GM12878 (cell line): ENCODE data around the gene DIPK1A. TPM values are rescaled to one million over a fixed set of nuclear protein-coding genes. Genes with fewer than 3 reads are reported as not detected.

Source experiments
- ATAC-seq: fragments of 200-7000 bp; cut with Tn5 transposase; 3 replicates; pipeline ENCODE4 v1.9.1; 2020; ENCODE audit warnings: mild to moderate bottlenecking, moderate library complexity
- BruUV-seq: library from RNA; stranded (reverse); fragments of 400-500 nt; replicated peaks from 2 replicates; lab custom pipeline; 2021; lab: Mats Ljungman, UMichigan
- CTCF ChIA-PET: fragments of 300-600 bp; sonication (Branson Sonifier 250); formaldehyde crosslinking; extraction: SDS; loops from one replicate; lab custom pipeline; 2021; ENCODE audit warnings: inconsistent platforms; lab: Yijun Ruan, JAX
- POLR2A ChIA-PET: fragments of 350-600 bp; formaldehyde crosslinking; extraction: SDS; loops from one replicate; lab custom pipeline; 2021; ENCODE audit warnings: inconsistent platforms; lab: Charles Lee
- RAD21 ChIA-PET: fragments of 300-600 bp; sonication (Branson Sonifier 250); formaldehyde crosslinking; loops from one replicate; lab custom pipeline; 2023; ENCODE audit warnings: antibody characterized with exemption; ENCODE audit not compliant: unreplicated experiment; lab: Charles Lee
- SMC1A ChIA-PET: fragments of 300-600 bp; sonication (Branson Sonifier 250); formaldehyde crosslinking; loops from one replicate; lab custom pipeline; 2023; ENCODE audit not compliant: unreplicated experiment, uncharacterized antibody; lab: Charles Lee
- DNase-seq: peaks from one replicate; pipeline ENCODE4 v3.0.0-alpha.2; 2011; ENCODE audit warnings: low read depth, low spot score
- FAIRE-seq: peaks from 3 replicates; lab custom pipeline; 2011; peaks lifted over from hg19 to GRCh38; lab: Jason Lieb, UNC
- H2AFZ ChIP-seq: 2 replicates; pipeline ENCODE4 v1.6.0; 2011; ENCODE audit warnings: low read depth, low read length, control low read depth; ENCODE audit not compliant: control insufficient read depth
- H3K27ac ChIP-seq: 2 replicates; pipeline ENCODE4 v1.5.1; 2011; ENCODE audit warnings: control low read depth; ENCODE audit not compliant: control insufficient read depth, insufficient read depth
- H3K27me3 ChIP-seq, 2 experiments: replicated peaks in 1 of 2; 2 replicates each; pipeline versions ENCODE4 v1.6.0 to v1.6.1; 2011; ENCODE audit warnings: low read length in 1 of 2; ENCODE audit not compliant: control insufficient read depth in 2 of 2, insufficient read depth in 2 of 2
- H3K36me3 ChIP-seq, 2 experiments: 2 replicates each; pipeline ENCODE4 v1.5.1; 2011; ENCODE audit warnings: low read length in 1 of 2; ENCODE audit not compliant: control insufficient read depth in 2 of 2, insufficient read depth in 2 of 2
- H3K4me1 ChIP-seq: 2 replicates; pipeline ENCODE4 v1.6.1; 2011; ENCODE audit warnings: mild to moderate bottlenecking, low read length, moderate library complexity, mixed read lengths; ENCODE audit not compliant: control insufficient read depth, insufficient read depth
- H3K4me2 ChIP-seq: 2 replicates; pipeline ENCODE4 v1.6.0; 2011; ENCODE audit warnings: control low read depth; ENCODE audit not compliant: control insufficient read depth, insufficient read depth
- H3K4me3 ChIP-seq: fragments of 200-600 bp; sonication (generic); 2 replicates; pipeline ENCODE4 v1.5.1; 2016
- H3K79me2 ChIP-seq: 2 replicates; pipeline ENCODE4 v1.6.0; 2011; ENCODE audit warnings: low read length; ENCODE audit not compliant: control insufficient read depth, insufficient read depth
- H3K9ac ChIP-seq: 2 replicates; pipeline ENCODE4 v1.8.0; 2011; ENCODE audit warnings: low read length, control low read depth, mixed read lengths; ENCODE audit not compliant: control insufficient read depth, insufficient read depth
- H3K9me3 ChIP-seq: replicated peaks from 3 replicates; pipeline ENCODE4 v1.5.1; 2011; ENCODE audit warnings: mild to moderate bottlenecking, low read length; ENCODE audit not compliant: control insufficient read depth, insufficient read depth
- H4K20me1 ChIP-seq: 2 replicates; pipeline ENCODE4 v1.6.0; 2011; ENCODE audit not compliant: control insufficient read depth, insufficient read depth
- BCL3 ChIP-seq: IDR thresholded peaks from 2 replicates; pipeline ENCODE4 v1.6.1; 2011; ENCODE audit warnings: borderline replicate concordance, low read depth, mild to moderate bottlenecking, moderate library complexity, low read length; ENCODE audit not compliant: insufficient read depth, poor library complexity, severe bottlenecking
- CHD1 ChIP-seq: IDR thresholded peaks from 2 replicates; pipeline ENCODE4 v1.6.1; 2012; ENCODE audit warnings: low read depth, low read length, improper control_type of control experiment
- CTCF ChIP-seq, 3 experiments: IDR thresholded peaks in 2 of 3; conservative IDR thresholded peaks in 1 of 3; 2 replicates each; pipeline ENCODE4 v1.5.1; 2011; ENCODE audit warnings: low read depth in 3 of 3, low read length in 3 of 3, mild to moderate bottlenecking in 3 of 3, control low read depth in 2 of 3, moderate library complexity in 2 of 3, inconsistent platforms in 1 of 3, mixed read lengths in 1 of 3; ENCODE audit not compliant: control insufficient read depth in 2 of 3, insufficient read depth in 1 of 3; ENCODE audit errors: extremely low read depth in 1 of 3
- E2F4 ChIP-seq: IDR thresholded peaks from 2 replicates; pipeline ENCODE4 v1.6.1; 2012; ENCODE audit warnings: low read depth, low read length, improper control_type of control experiment
- IKZF2 ChIP-seq, 2 experiments: fragments of 450-650 bp; IDR thresholded peaks; 2 replicates each; pipeline ENCODE4 v1.6.1; 2017; ENCODE audit warnings: mild to moderate bottlenecking in 2 of 2, moderate library complexity in 2 of 2
- IRF3 ChIP-seq: fragments of 450-650 bp; IDR thresholded peaks from 2 replicates; pipeline ENCODE4 v1.6.1; 2014; ENCODE audit warnings: mild to moderate bottlenecking
- IRF5 ChIP-seq: fragments of 450-650 bp; IDR thresholded peaks from 2 replicates; pipeline ENCODE4 v1.6.1; 2017; ENCODE audit warnings: borderline replicate concordance
- LARP7 ChIP-seq: fragments of 450-650 bp; IDR thresholded peaks from 2 replicates; pipeline ENCODE4 v1.6.1; 2017; ENCODE audit warnings: mild to moderate bottlenecking
- MEF2B ChIP-seq: fragments of 450-650 bp; IDR thresholded peaks from 2 replicates; pipeline ENCODE4 v1.6.1; 2018; ENCODE audit warnings: mild to moderate bottlenecking, moderate library complexity; ENCODE audit not compliant: partially characterized antibody, poor library complexity, severe bottlenecking
- PBX3 ChIP-seq: IDR thresholded peaks from 2 replicates; pipeline ENCODE4 v1.6.1; 2011; ENCODE audit warnings: mild to moderate bottlenecking, low read depth, low read length, moderate library complexity; ENCODE audit not compliant: insufficient replicate concordance
- POLR2AphosphoS2 ChIP-seq: IDR thresholded peaks from 2 replicates; pipeline ENCODE4 v1.6.1; 2011; ENCODE audit warnings: low read depth, mild to moderate bottlenecking, low read length, improper control_type of control experiment, moderate library complexity
- STAT1 ChIP-seq: fragments of 450-650 bp; conservative IDR thresholded peaks from 2 replicates; pipeline ENCODE4 v1.6.1; 2014; ENCODE audit warnings: antibody characterized with exemption, mild to moderate bottlenecking
- TBL1XR1 ChIP-seq: IDR thresholded peaks from 2 replicates; pipeline ENCODE4 v1.6.1; 2012; ENCODE audit warnings: low read depth, low read length, improper control_type of control experiment
- YBX1 ChIP-seq: fragments of 450-650 bp; IDR thresholded peaks from 2 replicates; pipeline ENCODE4 v1.6.1; 2016; ENCODE audit warnings: antibody characterized with exemption
- ZNF207 ChIP-seq: fragments of 450-650 bp; IDR thresholded peaks from 2 replicates; pipeline ENCODE4 v1.6.1; 2014; ENCODE audit warnings: antibody characterized with exemption, mild to moderate bottlenecking, borderline replicate concordance
- ZNF384 ChIP-seq: IDR thresholded peaks from 2 replicates; pipeline ENCODE4 v1.6.1; 2012; ENCODE audit warnings: low read depth, mild to moderate bottlenecking, low read length, improper control_type of control experiment, borderline replicate concordance
- WGBS: methylation state at CpG from one replicate; pipeline ENCODE4 v1.1.6; 2016; ENCODE audit warnings: low lambda C conversion rate; ENCODE audit not compliant: insufficient replicate concordance, insufficient coverage; ENCODE audit errors: missing lambda C conversion rate; 5-methylcytosine and 5-hydroxymethylcytosine counted together
- in situ Hi-C: fragments of 300-500 bp; cut with MboI; formaldehyde crosslinking; loops from 9 replicates; pipeline ENCODE4 v1.14.3; 2018; ENCODE audit warnings: mixed read lengths
- intact Hi-C: fragments of 100-400 bp; cut with micrococcal nuclease; formaldehyde crosslinking; loops from one replicate; pipeline ENCODE4 v1.14.2; 2022; ENCODE audit not compliant: unreplicated experiment
- polyA plus RNA-seq, 11 experiments: library from polyadenylated mRNA; depleted of rRNA in 4 of 11; unstranded in 6 of 11; stranded (reverse) in 5 of 11; fragments of >200 nt; fragmentation: Nextera tagmentation in 4 of 11; fragmentation: Illumina TruSeq in 1 of 11; extraction: Ambion mirVana in 4 of 11; extraction: Trizol in 1 of 11; gene quantifications; 1 replicate in 1 of 11; 2 replicates in 10 of 11; pipeline versions ENCODE4 v1.2.1 to v1.2.3, GENCODE V29; 2011 to 2016; ENCODE audit warnings: inconsistent platforms in 2 of 11, missing spikeins in 2 of 11, low read depth in 1 of 11
- total RNA-seq, 4 experiments: library from RNA; depleted of rRNA in 3 of 4; stranded (reverse); fragments of >200 nt in 3 of 4; fragmentation: Illumina TruSeq in 1 of 4; extraction: Trizol in 1 of 4; gene quantifications; 2 replicates each; pipeline versions ENCODE4 v1.2.1 to v1.2.3, GENCODE V29; 2013 to 2021

The DIPK1A gene
- total and polyA plus RNA-seq, 10 of the 15 experiments (the other 5 are each of a cell fraction or from before 2014, with no cell fraction given) = 4.9 to 15.0 (median 9.7) TPM

GRCh38 chr1:92870591-92870990, 90.7 kb downstream of the DIPK1A start:
- ChIA-PET RAD21 (no interaction called here), SMC1A (interaction anchor here (0.5 to 1.3 kb wide), 2 partner anchors 124 to 215 kb away, joined by 3 read pairs; no protein-coding TSS in a partner anchor), CTCF (interaction anchor here (0.6 to 4.4 kb wide), 5 partner anchors 12 to 755 kb away, joined by 3 to 23 read pairs (median 5); no protein-coding TSS in a partner anchor), POLR2A (no interaction called here)
- Histone ChIP-seq H3K4me3 (no peak overlapping the region), H3K9me3 (peaks cover 6% of the 10 kb centered on the region; the same call in 2 of the 3 replicates), H3K9ac (no peak overlapping the region), H4K20me1 (no peaks in the 10 kb centered on the region), H3K4me2 (no peak overlapping the region), H3K36me3 (peaks cover 0 to 13% of the 10 kb centered on the region in 2 experiments; a peak in 1 of 4 replicates), H3K27ac (no peak overlapping the region), H3K27me3 (no peaks in the 10 kb centered on the region), H2AFZ (no peak overlapping the region), H3K79me2 (no peaks in the 10 kb centered on the region), H3K4me1 (no peaks in the 10 kb centered on the region)
- no peak for ATAC-seq
- in situ Hi-C loops = no loop called here
- intact Hi-C loops = no loop called here
- no TSS peak for BruUV-seq
- no peak for DNase-seq
- no peak for FAIRE-seq
- WGBS = 96% methylated on average over 2 of the region's 2 CpGs
- TF ChIP-seq CHD1 = no peak
- no peak for TF ChIP-seq LARP7
- no peak for TF ChIP-seq PBX3
- no peak for TF ChIP-seq CTCF (IDR thresholded peaks at IDR 0.05 in 2 of 3, conservative IDR thresholded peaks at IDR 0.05 in 1 of 3; ENCODE audit: control insufficient read depth in 2 of 3, extremely low read depth in 1 of 3, insufficient read depth in 1 of 3, low read depth in 3 of 3, low read length in 3 of 3)
- no peak for TF ChIP-seq STAT1
- no peak for TF ChIP-seq IRF3
- TF ChIP-seq MEF2B = no peak
- no peak for TF ChIP-seq TBL1XR1
- TF ChIP-seq ZNF207 = no peak
- no peak for TF ChIP-seq E2F4
- TF ChIP-seq BCL3 = no peak
- no peak for TF ChIP-seq YBX1
- no peak for TF ChIP-seq POLR2AphosphoS2
- TF ChIP-seq IKZF2 (IDR thresholded peaks at IDR 0.05) = no peak
- TF ChIP-seq ZNF384 = no peak
- no peak for TF ChIP-seq IRF5
